ENCODE data around the gene FLT4. TPM values are rescaled to one million over a fixed set of nuclear protein-coding genes. Genes with fewer than 3 reads are reported as not detected.

FLT4 gene
- total RNA-seq, 2 donors from 2014 or later = 3.1 to 3.3 TPM

GRCh38 chr5:180648658-180649296 lies 623 bp downstream of the FLT4 start:
- Histone ChIP-seq H3K27ac (no peak overlapping the region), H3K9me3 (no peaks in the 10 kb centered on the region), H3K36me3 (no peaks in the 10 kb centered on the region), H3K4me3 (peak overlapping the region; percentile 27), H3K27me3 (peaks cover 22% of the 10 kb centered on the region), H3K9ac (ENCODE audit: low read depth in 2 of 2, low read length in 2 of 2) (no peak overlapping the region), H3K4me1 (no peaks in the 10 kb centered on the region)
- intact Hi-C loops (cut with DNase I) = no loop called here
- DNase-seq = no peak
- no peak for TF ChIP-seq CTCF (IDR thresholded peaks at IDR 0.05)

DNA sequence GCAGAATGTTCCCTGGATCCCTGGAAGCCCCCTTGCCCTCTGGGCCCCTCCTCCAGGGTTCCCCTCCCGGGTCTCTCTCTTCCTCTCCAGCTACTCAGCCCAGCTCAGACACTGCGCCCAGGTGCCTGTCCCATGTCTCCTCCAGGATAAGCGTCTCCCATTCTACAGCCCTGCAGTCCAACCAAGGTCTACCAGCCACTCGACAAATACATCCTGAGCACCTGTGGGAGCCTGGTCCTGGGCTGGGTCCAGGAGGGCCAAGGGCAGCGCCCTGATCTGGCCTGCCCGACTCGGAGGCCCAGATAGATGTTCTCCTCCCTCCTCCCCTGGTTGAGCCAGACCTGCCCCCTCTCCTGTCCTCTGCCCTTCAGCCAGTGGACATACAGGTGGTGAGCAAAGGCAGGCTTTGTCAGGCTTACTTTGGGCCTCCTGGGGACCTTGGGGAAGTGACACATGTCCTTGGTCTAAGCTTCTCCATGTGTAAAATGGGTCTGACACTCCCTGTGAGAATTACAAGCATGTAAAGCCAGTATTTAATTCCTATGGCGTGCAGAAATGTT lies 1.4 kb downstream of the FLT4 start:
- H3K9ac ChIP-seq (ENCODE audit: low read depth in 2 of 2, low read length in 2 of 2) = no peak overlapping the region
- H3K4me1 ChIP-seq = no peaks in the 10 kb centered on the region
- H3K4me3 ChIP-seq = no peak overlapping the region
- no peak for TF ChIP-seq CTCF (IDR thresholded peaks at IDR 0.05)
- H3K9me3 ChIP-seq = no peaks in the 10 kb centered on the region
- intact Hi-C loops (cut with DNase I) = no loop called here
- no peak overlapping the region for H3K27ac ChIP-seq
- no peaks in the 10 kb centered on the region for H3K36me3 ChIP-seq
- DNase-seq = no peak
- peaks cover 22% of the 10 kb centered on the region for H3K27me3 ChIP-seq

- DNase-seq = no peak
- no peak for TF ChIP-seq CTCF (IDR thresholded peaks at IDR 0.05)
- Histone ChIP-seq H3K27ac (no peak overlapping the region), H3K9ac (ENCODE audit: low read depth in 2 of 2, low read length in 2 of 2) (no peak overlapping the region), H3K4me3 (no peak overlapping the region), H3K4me1 (no peaks in the 10 kb centered on the region), H3K9me3 (no peaks in the 10 kb centered on the region), H3K27me3 (peaks cover 22% of the 10 kb centered on the region), H3K36me3 (no peaks in the 10 kb centered on the region)
- intact Hi-C loops (cut with DNase I) = no loop called here
Observed at GRCh38 chr5:180647465-180647864, 1.9 kb downstream of the FLT4 start.

DNA sequence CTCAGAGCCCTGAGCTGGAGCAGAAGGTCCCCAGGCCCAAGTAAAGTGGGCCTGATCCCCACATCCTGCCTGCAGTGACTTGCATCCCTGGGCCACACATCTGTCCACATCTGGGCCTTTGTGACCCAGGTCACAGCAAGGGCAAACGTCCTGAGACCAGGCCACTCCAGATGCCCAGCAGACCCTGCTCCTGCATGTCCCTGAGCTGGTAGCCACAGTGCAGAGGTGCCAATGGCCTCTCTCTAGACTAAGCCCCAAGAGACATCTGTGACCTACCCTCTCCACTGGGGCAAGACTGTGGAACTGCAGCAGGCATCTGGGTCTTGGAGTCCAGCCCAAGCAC lies 2.5 kb downstream of the FLT4 start:
- Histone ChIP-seq H3K4me3 (no peak overlapping the region), H3K9ac (ENCODE audit: low read depth in 2 of 2, low read length in 2 of 2) (no peak overlapping the region), H3K9me3 (no peaks in the 10 kb centered on the region), H3K27ac (no peak overlapping the region), H3K36me3 (no peaks in the 10 kb centered on the region), H3K27me3 (peaks cover 22% of the 10 kb centered on the region), H3K4me1 (no peaks in the 10 kb centered on the region)
- no peak for TF ChIP-seq CTCF (IDR thresholded peaks at IDR 0.05)
- no peak for DNase-seq
- intact Hi-C loops (cut with DNase I) = no loop called here

DNA sequence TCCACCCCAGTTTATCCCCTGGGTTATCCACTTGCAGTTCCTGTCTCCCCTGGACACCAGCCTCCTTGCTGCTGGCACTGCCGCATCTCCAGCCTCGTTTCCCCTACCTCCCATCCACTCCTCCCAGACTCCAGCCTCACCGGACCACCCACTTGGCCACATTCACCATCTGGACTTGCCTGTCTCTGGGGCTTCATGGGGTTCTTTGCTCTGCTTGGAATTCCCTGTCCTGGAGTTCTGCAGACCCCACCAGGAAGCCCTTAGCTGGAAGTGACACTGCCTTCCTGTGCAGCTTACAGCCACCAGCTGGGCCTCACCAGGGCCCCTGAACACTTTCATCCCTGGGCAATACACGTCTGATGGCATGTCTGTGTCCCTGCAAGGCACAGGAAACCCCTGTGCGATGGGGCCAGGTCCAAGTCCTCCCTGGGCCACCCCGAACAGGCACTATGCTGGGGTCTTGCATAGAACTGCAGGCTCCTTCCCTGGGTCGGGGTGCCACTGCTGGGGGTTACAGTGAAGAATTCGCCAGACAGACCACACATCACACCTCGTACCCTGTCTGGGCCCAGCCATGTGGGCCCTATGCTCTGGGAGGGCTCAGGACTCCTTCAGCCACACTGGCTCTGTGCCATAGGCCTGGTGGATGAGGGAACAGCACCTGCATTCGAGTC lies 3.0 kb downstream of the FLT4 start:
- no peak overlapping the region for H3K4me3 ChIP-seq
- no peaks in the 10 kb centered on the region for H3K9me3 ChIP-seq
- H3K9ac ChIP-seq (ENCODE audit: low read depth in 2 of 2, low read length in 2 of 2) = no peak overlapping the region
- no peaks in the 10 kb centered on the region for H3K36me3 ChIP-seq
- intact Hi-C loops (cut with DNase I) = no loop called here
- no peak overlapping the region for H3K27ac ChIP-seq
- no peak for TF ChIP-seq CTCF (IDR thresholded peaks at IDR 0.05)
- no peaks in the 10 kb centered on the region for H3K4me1 ChIP-seq
- no peak for DNase-seq
- H3K27me3 ChIP-seq = peaks cover 22% of the 10 kb centered on the region

Data from colonic mucosa (tissue), 4 donors.